Stromal cell of bone marrow (primary cell): Measurements from ENCODE around the gene AAMDC.
"Not testable (repeated sequence)": the region's sequence is repeated elsewhere in the genome, so short reads cannot be mapped to it uniquely, and the experiment has no call there.

ENCODE experiments used
- DNase-seq: peaks from one replicate; pipeline ENCODE4 v3.0.0-alpha.2; 2012; ENCODE audit warnings: low read depth

AAMDC gene

DNA sequence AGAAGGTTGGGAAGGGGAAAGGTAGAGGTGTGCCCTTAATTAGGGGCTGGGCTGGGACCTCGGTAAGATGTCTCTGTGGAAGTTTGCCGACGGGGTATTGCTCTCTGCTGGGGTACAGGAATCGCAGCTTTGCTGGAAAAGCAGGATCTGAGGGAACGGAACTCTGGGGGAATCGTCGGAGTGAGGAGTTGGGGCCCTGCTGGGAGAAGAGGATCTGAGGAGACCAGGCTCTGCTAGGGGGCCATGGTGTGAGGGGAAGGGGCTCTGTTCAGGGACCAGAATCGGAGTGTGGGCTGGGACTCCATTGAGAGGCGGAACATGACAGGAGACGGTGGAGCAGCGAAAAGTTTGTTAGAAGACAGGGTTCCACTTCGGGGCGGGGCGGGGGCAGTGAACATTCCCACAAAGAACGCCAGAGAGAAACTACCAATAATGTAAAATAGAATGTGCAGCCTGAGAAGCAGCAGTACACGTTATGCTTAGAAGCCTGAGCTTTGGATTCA lies 456 bp downstream of the AAMDC start:
- DNase-seq: peak; percentile 21

DNA sequence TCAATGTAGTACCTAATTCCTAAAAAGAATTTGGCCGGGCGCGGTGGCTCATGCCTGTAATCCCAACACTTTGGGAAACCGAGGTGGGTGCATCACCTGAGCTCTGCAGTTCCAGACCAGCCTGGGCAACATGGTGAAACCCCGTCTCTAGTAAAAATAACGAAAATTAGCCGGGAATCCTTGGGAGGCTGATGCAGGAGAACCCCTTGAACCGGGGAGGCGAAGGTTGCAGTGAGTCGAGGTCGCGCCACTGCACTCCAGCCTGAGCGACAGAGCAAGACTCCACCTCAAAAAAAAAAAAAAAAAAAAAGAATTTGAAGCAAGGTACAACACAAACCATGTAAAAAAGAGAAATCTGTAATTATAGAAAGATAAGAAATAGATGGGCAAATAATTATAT lies 1.2 kb downstream of the AAMDC start:
- not testable (repeated sequence) for DNase-seq

DNA sequence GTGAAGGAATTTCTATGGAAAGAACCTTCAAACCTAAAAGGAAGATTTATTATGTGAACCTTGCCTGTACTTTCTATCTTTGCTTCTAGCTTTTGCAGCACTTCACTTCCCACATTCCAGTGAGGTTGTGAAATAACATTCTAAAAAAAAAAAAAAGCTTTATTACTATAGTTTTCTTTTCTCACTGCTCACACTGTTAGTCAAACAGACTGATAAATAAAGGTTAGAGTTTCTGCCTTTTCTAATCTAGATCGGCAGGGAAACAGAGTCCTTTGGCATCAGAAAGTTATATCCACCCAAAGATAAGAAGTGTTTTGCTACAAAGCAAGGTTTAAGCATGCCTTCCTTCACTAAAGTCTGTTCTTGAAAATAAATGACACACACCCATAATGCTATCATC lies 2.8 kb downstream of the AAMDC start:
- DNase-seq: peak; percentile 32

DNA sequence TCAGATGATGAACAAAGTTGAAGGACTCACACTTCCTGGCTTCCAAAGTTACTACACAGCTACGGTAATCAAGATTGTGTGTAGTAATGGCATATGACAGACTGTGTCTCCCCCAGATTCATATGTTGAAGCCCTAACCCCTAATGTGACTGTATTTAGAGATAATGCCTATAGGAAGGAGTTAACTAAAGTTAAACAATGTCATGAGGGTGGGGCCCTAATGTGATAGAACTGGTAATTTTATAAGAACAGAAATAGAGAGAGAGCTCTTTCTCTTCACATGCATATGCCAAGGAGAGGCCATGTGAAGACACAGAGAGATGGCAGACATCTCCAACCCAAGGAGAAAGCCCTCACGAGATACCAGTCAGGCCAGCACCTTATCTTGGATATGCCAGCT lies 8.0 kb downstream of the AAMDC start:
- no peak for DNase-seq

DNA sequence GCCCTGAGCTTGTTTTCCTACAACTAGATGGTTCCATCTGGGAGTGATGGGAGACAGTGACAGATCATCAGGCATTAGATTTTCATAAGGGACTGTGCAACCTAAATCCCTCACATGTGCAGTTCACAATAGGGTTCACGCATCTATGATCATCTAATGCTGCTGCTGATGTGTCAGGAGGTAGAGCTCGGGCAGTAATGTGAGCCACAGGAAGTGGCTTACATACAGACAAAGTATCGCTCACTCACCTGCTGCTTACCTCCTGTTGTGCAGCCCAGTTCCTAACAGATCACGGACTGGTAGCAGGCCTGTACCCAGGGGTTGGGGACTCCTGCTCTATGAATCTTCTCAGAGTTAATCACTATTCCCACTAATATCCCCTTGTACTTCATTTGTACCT lies 12.4 kb downstream of the AAMDC start:
- no peak for DNase-seq

DNA sequence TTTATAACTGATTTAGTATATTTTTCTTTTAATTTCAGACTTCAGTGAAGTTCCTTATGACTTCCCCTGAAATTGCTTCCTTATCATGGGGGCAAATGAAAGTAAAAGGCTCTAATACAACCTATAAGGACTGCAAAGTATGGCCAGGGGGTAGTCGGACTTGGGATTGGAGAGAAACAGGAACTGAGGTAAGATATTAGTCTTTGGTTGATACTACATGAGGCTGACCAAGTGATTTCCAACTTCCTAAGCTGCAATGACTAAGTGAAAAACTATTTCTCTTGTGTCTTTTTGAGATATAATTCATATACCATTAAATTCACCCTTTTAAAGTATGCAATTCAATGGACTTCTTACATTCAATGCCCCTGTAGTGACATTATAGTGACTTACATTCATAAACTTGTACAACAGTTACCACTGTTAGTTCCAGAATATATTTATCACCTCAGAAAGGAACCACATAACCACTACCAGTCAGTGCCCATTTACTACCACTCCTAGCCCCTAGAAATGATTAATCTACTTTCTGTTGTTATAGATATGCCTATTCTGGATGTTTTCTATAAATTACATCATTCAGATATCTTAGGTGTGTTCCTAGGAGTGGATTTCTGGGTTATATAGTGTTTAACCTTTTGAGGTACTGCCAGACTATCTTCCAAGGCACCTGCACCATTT lies 21.6 kb downstream of the AAMDC start:
- DNase-seq: no peak

DNA sequence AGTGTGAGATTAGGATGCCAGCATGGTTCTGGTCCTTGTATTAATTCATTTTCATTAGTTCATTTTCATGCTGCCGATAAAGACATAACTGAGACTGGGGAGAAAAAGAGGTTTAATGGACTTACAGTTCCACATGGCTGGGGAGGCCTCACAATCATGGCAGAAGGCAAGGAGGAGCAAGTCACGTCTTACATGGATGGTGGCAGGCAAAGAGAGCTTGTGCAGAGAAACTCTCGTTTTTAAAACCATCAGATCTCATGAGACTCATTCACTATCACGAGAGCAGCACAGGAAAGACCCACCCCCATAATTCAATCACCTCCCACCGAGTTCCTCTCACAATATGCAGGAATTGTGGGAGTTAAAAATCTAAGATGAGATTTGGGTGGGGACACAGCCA lies 22.8 kb downstream of the AAMDC start:
- DNase-seq: not testable (repeated sequence)

DNA sequence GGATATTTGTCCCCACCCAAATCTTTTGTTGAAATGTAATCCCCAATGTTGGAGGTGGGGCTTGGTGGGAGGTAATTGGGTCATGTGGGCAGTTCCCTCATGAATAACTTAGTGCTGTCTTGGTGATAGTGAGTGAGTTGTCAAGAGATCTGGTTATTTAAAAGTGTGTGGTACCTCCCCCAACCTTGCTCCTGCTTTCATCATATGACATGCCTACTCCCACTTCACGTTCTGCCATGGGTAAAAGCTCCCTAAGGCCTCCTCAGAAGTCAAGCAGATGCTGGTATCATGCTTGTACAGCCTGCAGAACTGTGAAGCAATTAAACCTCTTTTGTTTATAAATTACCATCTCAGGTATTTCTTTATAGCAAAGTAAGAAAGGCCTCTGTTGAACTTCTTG lies 30.6 kb downstream of the AAMDC start:
- DNase-seq: no peak

DNA sequence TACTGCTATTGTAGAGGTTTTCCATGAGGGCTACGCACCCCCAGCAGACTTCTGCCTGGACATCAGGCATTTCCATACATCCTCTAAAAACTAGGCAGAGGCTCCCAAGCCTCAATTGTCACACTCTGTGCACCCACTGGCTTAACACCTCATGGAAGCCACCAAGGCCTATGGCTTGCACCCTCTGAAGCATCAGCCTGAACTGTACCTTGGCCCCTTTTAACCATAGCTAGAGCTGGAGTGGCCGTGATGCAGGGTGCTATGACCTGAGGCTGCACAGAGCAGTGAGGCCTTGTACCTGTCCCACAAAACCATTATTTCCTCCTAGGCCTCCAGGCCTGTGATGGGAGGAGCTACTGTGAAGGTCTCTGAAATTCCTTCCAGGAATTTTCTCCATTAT lies 33.9 kb downstream of the AAMDC start:
- DNase-seq: no peak

DNA sequence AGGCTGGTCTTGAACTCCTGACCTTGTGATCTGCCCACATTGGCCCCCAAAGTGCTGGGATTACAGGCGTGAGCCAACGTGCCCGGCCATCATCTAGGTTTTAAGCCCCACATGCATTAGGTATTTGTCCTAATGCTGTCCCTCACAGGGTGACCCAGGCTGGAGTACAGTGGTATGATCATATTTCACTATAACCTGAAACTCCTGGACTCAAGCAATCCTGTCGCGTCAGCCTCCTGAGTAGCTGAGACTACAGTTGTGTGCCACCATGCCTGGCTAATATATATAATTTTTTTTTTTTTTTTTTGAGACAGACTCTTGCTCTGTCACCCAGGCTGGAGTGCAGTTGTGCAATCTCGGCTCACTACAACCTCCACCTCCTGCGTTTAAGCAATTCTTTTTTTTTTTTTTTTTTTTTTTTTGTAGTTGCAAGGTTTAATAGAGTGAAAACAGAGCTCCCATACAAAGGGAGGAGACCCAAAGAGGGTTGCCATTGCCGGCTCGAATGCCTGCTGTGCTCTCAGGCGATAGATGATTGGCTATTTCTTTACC lies 37.0 kb downstream of the AAMDC start:
- not testable (repeated sequence) for DNase-seq

DNA sequence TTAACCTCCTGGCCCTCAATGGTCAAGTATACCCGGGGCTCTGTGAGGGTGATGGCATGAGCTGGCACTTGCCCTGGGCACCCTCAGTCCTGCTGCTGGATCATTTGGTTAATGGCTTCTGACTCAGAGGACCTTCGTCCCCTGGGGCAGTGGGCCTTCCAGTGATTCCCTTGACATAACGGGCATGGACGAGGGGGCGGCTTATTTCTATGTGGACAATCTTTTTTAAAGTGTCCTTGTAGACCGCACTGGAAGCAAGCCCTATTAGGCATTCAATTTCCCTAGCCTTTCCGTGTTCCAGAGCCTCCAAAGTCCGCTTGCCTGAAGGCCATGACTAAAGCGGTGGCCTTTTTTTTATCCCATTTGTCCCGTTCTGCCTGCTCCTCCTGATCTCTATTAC lies 40.5 kb downstream of the AAMDC start:
- not testable (repeated sequence) for DNase-seq

DNA sequence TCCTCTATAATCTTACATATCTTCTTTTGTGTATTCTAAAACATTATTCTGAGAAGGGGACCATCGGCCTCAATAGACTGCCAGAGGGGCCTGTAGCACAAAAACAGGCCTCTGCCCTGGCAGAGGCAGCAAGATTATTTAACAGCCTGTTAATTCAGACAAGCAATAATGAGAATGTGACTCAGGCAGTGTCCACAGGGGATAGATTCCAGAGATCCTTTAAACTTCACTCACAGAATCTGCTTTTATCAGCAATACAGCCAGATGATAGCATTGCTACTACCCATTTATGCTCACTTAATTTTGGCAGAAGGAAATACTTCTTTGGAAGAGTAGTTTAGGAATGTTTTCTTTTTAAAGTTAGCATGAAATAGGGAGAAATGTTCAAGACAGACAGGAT lies 44.9 kb downstream of the AAMDC start:
- DNase-seq: peak; percentile 27

DNA sequence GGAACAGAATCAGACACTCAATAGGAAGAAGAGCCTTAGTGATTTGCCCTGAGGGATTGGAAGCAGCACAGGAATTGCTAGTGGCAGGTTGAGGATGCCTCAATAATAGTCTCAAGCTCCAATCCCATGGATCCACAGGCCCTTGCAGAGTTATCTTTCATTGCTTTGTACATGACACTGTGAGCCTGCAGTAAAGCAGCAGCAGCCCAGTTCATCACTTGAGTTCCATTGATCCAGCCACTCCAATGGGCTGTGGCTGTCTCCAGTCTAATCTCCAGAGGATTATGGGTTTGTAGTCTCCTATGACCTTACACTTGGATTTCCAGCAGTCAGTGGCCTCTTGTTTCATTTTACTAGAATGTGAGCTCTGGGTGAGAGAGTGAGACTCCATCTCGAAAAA lies 45.4 kb downstream of the AAMDC start:
- no peak for DNase-seq

DNA sequence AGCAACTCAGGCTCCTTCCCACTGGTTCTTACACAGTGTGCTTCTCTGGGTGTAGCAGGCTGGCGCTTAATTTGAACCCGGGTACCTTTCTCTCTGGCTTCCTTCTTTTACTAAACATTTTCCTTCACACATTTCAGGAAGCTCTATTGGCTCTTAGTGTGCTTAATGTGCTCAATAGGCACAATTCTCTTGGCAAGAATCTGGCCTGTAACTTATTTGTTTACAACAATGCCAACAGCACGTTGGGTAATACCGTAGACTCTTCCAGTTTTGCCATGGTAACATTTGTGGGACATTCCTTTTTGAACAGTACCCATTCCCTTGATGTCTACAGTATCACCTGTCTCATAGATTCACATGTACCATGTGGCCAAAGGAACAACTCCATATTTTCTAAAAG lies 47.8 kb downstream of the AAMDC start:
- no peak for DNase-seq

DNA sequence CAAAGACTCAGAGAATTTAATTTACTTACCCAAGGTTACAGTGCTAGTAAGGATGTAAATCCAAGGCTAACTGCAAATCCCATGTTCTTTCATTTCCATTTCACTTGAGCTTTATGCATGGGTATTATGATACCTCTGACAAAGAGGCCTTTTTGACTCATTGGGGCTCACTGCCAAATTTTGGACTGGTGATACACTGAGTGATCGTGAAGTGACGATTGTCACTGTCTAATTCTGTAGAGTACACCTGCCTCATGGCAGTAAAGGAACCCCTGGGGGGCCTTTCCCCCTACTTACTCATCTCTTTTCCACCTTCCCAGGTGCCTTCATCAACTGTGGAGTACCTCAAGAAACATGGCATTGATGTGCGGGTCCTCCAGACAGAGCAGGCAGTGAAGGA lies 50.9 kb downstream of the AAMDC start:
- DNase-seq: no peak

DNA sequence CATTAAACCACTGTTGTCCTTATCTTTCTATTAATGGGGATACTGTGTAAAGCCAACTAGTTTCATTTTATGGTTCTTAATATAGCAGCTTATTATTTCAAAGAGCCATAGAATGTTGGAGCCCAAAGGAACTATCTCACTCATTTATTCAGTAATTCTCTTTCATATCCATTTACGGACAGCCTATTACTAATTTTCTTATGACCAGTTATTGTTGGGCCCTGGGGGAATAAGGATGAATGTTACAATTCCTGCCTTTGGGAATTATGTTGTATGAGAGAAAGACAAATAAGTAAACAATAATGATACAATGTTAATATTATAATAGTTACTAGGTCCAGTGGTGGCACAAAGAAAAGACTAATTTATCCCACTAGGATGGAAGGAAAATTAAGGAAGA lies 52.4 kb downstream of the AAMDC start:
- DNase-seq: no peak

DNA sequence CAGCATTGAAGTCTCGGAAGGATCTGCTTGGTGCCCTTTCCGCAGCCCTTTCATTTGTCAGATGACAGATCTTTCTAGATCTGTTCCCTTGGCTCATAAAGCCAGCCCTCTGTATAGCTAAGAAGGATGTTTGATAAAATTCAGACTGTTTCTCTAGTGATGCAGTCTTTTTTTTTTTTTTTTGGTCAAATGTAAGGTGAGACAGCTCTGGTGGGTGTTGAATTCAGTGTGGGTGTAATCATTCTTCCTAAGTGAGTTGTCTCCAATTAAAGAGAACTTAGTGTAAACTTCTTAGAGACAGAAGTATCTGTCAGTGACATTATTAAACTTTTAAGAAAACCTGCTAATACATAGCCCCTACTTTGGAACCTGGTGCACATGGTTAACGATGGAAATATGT lies 53.3 kb downstream of the AAMDC start:
- no peak for DNase-seq

DNA sequence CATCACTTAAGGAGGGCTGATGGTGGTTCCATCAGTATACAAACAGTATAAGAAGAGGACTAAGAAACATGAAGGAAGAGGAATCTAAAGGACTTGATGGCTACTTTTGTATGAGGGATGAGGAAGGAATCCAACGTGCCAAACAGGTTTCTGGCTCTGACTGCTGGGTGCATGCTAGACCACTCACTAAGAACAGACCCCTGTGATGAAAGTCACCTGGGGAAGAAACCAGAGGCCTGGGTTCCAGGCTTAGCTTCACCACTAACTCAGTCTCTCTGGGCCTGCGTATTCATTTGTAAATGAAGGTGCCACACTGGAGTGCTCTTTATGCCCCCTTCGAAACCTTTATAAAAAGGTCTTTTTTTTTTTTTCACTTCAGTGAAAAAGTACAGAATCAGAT lies 55.1 kb downstream of the AAMDC start:
- no peak for DNase-seq

DNA sequence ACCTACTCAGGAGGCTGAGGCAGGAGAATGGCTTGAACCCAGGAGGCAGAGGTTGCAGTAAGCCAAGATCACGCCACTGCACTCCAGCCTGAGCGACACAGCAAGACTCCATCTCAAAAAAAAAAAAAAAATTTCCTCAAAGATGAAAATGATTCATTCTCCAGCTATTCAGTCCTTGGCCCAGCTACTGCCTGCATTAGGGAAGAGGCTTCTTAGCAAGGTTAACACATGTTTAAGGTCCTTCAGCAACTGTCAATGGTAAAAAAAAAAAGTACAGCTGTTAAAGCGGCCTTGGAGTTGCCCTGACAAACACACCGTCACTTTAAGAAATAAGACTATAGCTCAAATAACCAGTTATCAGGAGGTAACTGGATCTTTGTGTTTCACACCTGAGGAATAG lies 57.3 kb downstream of the AAMDC start:
- not testable (repeated sequence) for DNase-seq

DNA sequence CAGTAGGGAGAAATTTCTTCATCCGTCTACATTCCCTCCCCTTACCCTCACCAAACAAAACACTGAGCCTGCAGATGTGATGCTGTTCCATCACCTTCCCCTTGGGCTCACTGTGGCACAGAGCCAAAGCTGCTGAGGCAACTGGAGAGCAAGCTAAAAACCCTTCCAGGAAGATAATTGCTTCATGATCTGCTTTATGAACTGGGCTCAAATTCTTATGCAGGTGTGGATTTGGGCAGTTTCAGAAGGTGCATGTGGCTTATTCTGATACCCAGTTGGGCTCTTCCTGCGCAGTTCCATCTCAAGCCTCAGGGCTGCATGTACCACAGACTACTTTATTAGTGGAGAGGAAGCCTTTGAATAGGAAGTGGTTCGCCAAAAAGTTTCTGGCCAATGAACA lies 58.3 kb downstream of the AAMDC start:
- DNase-seq: no peak

DNA sequence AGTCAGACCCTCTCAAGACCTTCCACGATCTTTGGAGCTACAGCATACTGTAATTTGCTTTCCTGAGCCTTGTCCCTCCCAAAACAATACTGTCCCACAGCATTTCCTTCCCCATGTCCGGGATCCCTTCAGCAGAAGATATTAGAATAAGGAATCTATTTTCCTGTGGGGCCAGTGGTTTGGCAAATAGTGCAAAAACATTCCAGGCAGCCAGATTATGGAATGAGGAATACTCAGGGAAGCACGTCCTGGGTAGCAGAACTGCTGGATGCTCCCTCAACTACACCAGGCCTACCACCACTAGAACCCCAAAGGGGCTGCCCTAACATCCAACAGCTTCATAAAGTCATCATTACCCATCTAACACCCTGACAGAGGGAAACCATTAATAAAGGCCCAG lies 61.5 kb downstream of the AAMDC start:
- no peak for DNase-seq

DNA sequence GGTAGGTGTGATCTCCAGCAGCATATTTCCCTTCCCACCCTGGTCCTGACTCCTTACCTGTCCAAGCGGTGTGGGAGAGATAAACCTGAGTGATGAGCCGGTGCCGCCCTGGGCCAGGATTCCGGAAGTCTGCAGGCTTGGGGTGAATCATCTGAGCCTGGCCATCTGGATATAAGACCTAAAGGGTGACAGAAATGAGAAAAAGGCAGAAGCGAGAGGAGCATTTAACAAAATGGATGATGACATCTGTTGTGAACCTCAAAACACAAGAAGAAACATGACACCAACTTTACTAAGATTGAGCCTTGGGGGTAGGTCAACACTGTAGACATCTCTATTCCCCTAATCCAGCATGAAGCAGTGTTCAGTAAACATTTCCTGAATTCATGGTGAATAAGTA lies 62.8 kb downstream of the AAMDC start:
- DNase-seq: no peak

DNA sequence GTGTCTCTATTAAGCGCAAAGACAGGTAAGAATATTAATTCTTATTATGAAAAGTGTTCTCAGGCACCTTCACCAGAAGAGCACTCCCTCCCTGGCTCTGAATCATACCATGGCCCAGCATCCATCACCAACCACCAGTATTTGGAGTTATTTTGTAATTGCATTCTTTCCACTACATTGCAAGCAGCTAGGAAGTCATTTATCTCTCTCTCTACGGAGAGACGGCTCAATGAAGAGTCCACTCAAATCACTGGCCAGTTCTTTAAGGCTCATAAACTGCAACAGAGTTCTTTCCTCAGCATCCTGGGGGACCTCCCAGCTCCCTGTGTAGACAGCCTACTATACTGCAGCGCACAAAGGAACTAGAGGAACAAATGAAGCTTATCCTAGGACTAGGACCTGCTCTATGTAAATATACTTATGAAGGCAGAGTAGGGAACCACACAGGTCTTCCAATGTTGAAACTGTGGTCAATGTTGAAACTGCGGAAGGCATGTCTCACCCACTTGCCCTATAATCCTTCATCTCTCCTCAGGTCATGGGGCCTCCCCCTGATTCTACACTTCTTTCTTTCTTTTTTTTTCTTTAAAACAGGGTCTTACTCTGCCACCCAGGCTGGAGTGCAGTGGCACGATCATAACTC lies 63.4 kb downstream of the AAMDC start:
- DNase-seq: no peak

DNA sequence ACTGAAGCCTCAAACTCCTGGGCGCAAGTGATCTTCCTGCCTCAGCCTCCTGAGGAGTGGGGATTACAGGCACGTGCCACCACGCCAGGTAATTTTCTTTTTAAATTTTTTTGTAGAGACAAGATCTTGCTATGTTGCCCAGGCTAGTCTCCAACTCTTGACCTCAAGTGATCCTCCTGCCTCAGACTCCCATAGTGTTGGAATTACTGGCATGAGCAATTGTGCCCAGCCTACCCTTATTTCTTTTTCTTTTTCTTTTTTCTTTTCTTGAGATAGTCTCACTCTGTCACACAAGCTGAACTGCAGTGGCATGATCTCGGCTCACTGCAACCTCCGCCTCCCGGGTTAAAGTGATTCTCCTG lies 63.9 kb downstream of the AAMDC start:
- DNase-seq: no peak
